Stimulated activated CD8-positive, alpha-beta memory T cell treated with anti-CD3 and anti-CD28 coated beads, Interleukin-15, amount 100 ng/mL, for 48 hours (primary cell): Measurements from ENCODE around the gene WNK2.

ENCODE experiments used
- DNase-seq, 2 donors: peaks; one replicate each; pipeline ENCODE4 v3.0.0-alpha.2; 2020; ENCODE audit warnings: low read depth in 2 of 2

WNK2 gene

DNA sequence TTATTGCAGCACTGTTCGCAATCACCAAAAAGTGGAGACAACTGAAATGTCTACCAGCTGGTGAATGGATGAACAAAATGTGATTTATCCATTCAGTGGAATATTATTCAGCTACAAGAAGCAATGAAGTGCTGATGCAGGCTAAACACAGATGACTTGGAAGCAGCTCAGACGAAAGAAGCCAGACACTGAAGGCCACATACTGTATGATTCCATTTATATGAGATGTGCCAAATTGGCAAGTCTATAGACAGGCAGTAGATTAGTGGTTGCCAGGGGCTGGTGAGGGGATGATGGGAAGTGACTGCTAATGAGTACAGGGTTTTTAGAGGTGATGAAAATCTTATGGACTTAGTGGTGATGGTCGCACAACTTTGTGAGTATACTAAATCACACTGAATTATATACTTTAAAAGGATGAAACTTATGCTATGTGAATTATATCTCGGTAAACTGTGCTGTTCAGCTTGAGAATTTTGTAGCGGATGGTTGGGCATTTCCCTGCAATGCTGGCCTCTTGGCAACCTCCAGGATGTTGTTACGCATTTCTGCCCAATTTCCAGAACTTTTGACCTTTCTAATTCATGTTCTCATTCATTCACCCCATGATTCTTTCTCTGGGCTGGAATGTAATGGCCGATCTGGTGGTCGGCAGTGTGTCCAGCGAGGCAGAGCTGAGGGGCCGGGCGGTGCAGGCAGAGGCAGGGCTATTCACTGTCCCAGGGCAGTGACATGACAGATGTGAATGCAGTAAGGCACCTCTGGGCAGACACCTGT lies 22.0 kb upstream of the WNK2 start:
- no peak for DNase-seq

DNA sequence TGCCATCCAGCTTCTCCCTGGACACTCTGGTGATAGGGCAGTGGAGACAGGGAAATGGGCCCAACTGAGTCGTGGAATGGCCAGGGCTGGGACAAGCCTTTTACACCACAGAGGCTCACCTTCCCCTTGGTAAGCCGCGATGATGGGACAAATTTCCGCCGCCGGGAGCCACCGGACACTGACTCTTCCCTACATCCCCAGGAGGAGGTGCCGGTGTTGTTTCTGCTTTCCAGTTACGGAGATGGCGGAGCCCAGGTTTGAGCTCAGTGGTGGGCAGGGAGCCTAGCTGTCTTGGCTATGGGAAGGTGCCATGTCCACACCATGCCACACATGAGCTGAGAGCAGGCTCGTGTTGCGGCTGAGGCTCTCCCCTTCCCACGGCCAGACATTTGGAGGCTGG lies 19.9 kb upstream of the WNK2 start:
- DNase-seq, result no peak

DNA sequence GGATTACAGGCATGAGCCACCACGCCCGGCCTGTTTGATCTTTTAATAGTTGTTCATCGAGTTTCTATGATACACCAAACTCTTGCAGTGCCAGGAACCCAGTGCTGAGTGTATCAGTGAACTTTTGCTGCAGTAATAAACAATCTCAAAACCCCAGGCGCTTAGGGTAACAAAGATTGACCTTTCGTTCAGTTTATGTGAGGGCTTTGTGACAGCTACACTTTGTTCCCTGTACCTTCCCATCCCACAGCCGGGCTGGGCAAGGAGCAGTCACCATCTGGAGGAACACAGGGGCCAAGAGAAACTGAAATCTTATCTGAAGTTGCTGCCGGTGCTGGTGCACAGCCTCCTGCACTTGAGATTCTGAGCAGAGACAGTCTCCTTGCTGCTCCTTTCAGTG lies 17.2 kb upstream of the WNK2 start:
- DNase-seq, result no peak

GRCh38 chr9:93167185-93167584 lies 16.8 kb upstream of the WNK2 start:
- DNase-seq, result no peak

DNA sequence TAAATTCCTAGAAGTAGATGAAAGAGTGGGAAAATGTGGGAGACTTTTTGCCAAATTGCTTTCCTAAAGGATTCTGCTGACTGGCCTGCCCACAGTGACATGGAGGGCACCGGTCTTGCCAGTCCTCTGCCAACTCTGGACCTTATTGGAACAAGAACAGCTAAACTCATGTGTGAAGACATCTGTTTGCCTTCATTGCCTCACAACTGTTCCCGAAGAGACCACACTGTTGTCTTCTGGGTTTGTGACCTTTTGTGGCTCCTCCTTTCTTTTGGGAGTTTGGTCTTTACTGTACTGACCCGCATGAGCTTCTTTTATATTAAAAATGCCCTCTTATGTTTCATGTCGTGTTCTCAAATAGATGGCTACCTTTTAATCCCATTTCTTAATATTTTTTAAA lies 16.1 kb upstream of the WNK2 start:
- no peak for DNase-seq

GRCh38 chr9:93168581-93168980 lies 15.4 kb upstream of the WNK2 start:
- no peak for DNase-seq

DNA sequence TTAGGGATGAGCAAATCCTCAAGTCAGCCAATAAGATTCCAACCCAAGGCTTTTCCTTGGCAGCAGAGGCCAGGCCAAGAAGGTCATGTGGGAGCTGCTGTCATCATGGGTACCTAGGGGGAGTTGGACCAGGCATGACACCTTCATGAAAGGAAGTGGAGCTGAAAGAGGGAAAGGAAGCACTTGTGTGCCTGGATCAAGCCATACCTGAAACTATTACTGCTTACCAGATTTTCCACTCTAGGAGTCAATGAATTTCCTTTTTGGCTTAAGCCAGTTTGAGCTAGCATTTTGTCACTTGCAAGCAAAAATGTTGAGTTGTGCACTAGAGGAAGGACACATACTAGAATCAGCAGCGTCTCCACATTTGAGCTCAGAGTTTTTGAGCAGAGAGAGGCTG lies 14.5 kb upstream of the WNK2 start:
- DNase-seq, result no peak

GRCh38 chr9:93170571-93170970 lies 13.4 kb upstream of the WNK2 start:
- no peak for DNase-seq

DNA sequence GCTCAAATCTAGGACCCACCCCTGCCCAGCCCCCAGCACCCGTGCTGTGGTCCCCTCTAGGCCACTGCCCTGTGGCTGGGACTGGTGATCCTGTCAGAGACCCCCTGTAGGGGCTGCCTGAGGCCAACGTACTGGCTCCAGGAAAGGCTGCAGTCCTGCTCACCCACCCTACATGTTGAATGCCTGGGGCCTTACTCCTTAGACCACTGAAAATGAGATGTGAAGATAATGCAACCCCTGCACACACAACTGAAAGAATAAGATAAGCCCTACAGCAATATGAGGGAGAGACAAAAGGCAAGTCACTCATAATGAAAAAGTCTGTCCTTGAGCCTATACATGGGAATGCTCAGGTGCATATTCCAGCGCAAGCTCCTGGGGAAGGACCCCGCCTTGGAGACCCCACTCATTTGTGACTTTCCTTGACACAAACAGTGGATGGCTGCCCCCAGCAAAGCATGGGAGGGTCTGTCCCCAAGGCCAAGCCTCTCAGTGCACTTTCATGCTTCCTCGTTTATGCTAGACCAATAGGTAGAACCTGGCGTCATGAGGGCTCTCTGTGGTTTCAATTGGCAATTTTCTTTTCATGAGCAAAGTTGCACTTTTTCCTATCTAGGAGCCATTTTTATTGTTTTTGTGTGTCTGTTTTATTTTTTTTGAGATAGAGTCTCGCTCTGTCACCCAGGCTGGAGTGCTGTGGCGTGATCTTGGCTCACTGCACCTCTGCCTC lies 12.5 kb upstream of the WNK2 start:
- DNase-seq, result no peak

GRCh38 chr9:93172666-93173364 lies 11.1 kb upstream of the WNK2 start:
- DNase-seq, result no peak

- no peak for DNase-seq
These were observed 10.4 kb upstream of the WNK2 start for GRCh38 chr9:93173365-93174051.

DNA sequence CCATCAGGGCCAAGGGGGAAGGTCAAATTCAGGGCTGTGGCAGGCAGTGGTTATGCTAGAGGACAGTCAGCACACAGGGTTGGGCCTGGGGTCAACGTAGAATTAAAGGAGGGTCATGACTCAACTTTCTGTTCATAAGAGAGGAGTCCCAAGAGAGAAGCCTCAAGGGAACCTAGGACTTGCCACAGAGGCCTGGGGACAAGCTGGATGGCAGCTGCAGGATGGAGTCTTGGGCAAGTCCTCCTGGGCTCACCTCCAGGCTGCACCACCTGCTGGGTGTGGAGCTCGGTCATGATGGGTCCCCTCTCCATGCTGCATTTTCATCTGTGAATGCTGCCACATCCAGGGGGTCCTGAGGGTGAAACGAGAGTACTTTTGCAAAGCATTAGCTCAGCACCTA lies 9.0 kb upstream of the WNK2 start:
- DNase-seq, result no peak

GRCh38 chr9:93177676-93178075 lies 6.3 kb upstream of the WNK2 start:
- no peak for DNase-seq

DNA sequence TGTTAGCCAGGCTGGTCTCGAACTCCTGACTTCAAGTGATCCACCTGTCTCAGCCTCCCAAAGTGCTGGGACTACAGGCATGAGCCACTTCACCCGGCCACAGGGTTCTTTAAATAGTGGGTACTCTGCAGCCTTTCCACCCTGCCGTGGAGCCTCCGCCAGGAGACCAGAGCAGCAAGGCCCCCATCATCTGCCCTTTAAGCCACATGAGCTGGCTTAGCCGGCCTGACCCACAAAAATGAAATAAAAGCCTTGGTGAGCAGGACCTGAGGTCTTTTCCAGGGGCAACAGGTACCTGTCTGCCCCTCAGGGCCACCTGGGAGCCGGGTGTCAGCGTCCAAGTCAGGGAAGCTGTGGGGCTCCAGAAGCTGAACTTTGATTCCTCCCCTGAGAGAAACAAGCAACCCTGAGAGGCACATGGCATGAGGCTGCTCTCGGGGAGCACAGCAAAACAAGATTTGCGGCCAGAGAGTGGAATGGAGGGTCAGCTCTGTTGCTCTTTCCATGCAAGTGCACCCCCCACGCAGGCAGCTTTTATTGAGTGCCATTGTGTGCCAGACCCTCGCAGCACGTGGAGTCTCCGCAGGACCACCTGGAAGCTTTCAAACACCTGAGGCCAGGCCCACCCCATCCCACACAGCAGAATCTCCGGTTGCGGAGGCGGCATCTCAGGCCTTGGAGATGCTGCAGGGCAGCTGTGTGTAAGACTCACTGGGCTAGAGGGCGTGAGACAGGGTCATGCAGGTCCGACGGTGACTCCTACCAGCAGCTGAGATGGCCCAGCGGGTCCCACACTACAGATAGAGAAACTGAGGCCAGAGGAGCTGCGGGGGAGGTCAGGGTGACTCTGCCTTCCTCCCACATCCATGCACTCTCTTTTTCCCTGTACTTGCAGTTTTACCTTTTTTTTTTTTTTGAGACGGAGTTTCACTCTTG lies 4.8 kb upstream of the WNK2 start:
- DNase-seq, result no peak

DNA sequence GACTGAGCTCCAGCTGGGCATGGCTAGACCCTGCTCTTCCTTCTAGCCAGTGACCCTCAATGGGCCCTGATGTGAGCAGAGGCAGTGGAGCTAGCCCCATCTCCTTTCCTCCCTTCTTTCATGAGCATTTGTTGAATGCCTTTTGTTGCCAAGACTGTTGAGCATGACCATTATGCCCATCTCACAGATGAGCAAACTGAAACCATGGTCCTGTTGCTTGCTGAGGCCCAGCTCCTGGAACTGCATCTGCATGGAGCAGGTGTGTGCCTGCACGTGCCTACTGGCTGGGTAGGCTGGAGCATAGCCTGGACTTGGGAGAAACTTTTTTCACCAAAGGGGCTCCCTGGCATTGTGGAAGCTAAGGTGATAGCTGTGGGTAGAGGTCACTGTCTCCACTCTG lies 3.0 kb upstream of the WNK2 start:
- DNase-seq, result no peak

DNA sequence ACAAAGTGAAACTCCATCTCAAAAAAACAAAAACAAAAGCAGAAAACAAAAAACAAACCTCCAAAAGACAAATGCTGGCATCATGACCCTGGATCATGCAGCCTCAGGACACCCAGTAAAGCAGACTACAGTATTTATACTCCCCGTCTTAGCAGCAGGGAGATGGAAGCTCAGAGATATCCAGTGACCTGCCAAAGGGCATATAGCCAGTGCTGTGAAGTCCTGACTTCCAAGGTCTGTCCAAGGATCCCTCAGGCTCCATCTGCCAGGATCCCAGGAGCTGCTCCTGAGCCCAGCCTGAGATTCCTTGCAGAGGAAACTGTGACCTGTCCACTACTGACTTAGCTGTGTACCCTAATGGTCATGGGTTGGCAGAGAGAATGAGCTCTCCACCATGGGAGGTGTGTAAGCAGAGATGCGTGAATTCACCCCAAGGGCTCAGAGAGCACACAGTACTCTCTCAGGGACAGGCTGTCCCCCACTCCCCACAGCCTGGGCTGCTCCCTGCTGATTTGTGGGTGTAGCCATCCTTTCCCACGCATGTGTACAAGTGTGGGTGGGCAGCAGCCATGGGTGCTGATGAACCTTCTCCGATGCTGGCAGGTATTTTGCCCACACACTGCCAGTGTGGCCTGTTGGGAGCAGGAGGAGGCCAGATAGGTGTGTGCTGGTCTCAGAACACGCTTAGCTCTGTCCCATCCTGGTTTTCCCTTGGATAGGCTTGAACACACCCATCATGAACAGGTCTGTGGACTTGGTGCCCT lies 2.1 kb upstream of the WNK2 start:
- DNase-seq, result no peak

DNA sequence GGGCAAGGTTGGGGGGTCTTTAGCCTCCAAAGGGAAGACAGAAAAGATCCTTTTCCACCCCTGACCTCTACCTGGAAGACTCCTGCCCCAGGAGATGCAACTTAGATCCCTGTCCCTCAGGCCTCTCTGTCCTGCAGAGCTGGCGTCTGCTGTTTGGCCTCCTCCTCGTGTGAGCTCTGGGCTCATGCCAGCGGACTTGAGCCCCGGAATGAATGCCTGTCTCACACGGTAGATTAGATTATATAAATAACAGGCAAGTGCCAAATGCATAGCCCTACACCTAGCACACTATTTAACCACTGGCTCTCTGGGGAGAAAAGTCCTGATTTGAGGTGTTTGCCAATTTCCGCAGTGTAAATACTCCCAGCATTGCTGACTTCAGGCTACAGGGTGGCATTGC lies 1.4 kb upstream of the WNK2 start:
- no peak for DNase-seq

GRCh38 chr9:93183131-93183662 lies 742 bp upstream of the WNK2 start:
- DNase-seq, result no peak

DNA sequence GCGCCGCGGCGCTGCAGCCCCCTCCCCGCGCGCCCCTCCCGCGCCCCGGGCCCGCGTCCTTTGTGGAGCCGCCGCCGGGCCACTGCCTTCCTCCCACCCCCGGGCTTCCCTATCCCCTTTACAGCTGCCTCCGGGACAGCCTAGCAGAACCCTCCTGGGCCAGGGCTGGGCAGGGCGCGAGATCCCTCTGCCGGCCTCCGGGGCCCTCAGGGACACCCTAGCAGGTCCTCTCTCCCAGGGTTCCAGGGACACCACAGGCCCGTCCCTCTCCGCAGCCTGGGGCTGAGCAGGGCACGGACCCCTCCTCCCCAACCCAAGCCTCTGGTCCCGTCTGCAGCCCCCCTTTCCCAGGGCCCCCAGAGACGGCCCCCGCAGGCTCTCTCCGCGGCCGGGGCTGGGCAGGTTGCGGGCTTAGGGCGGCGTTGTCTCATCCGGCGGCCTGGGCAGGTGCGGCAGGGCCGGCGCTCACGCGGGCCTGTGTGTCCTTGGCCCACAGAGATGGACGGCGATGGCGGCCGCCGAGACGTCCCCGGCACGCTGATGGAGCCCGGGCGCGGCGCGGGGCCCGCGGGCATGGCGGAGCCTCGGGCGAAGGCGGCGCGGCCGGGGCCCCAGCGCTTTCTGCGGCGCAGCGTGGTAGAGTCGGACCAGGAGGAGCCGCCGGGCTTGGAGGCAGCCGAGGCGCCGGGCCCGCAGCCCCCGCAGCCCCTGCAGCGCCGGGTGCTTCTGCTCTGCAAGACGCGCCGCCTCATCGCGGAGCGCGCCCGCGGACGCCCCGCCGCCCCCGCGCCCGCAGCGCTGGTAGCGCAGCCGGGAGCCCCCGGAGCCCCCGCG lies 710 bp downstream of the WNK2 start:
- DNase-seq, result no peak
